IMR-90 (cell line): ENCODE data around the gene GPER1. TPM values are rescaled to one million over a fixed set of nuclear protein-coding genes. Genes with fewer than 3 reads are reported as not detected.

Experiments used
- ATAC-seq: fragments of 200-7000 bp; cut with Tn5 transposase; 2 replicates; pipeline ENCODE4 v1.9.1; 2020; ENCODE audit warnings: low read depth, mild to moderate bottlenecking, moderate library complexity
- BruUV-seq: library from RNA; stranded (reverse); fragments of 400-500 nt; replicated peaks from 2 replicates; lab custom pipeline; 2021; lab: Mats Ljungman, UMichigan
- CTCF ChIA-PET: fragments of 300-600 bp; formaldehyde crosslinking; extraction: SDS; loops from one replicate; lab custom pipeline; 2021; ENCODE audit warnings: antibody characterized with exemption; lab: Yijun Ruan, JAX
- POLR2A ChIA-PET: fragments of 300-600 bp; sonication (Branson Sonifier 250); formaldehyde crosslinking; loops from one replicate; lab custom pipeline; 2022; ENCODE audit warnings: antibody characterized with exemption; ENCODE audit not compliant: unreplicated experiment; lab: Charles Lee
- DNase-seq: peaks from one replicate; pipeline ENCODE4 v3.0.0; 2013
- H2AFZ ChIP-seq: replicated peaks from 2 replicates; pipeline ENCODE3; 2013; ENCODE audit warnings: low read length, mild to moderate bottlenecking; ENCODE audit not compliant: poor library complexity
- H2AK5ac ChIP-seq: 2 replicates; pipeline ENCODE4 v1.6.1; 2013; ENCODE audit warnings: low read depth, low read length, inconsistent platforms
- H2AK9ac ChIP-seq: replicated peaks from 2 replicates; pipeline ENCODE3; 2013; ENCODE audit warnings: mild to moderate bottlenecking, low read depth, low read length, moderate library complexity; ENCODE audit not compliant: poor library complexity
- H2BK120ac ChIP-seq: 2 replicates; pipeline ENCODE4 v1.6.1; 2013; ENCODE audit warnings: low read depth, low read length, inconsistent platforms
- H2BK15ac ChIP-seq: 3 replicates; pipeline ENCODE4 v1.6.1; 2013; ENCODE audit warnings: low read depth, low read length, inconsistent platforms
- H2BK20ac ChIP-seq: 2 replicates; pipeline ENCODE4 v1.6.1; 2013; ENCODE audit warnings: low read depth, mild to moderate bottlenecking, inconsistent platforms, low read length, moderate library complexity
- H2BK5ac ChIP-seq: 2 replicates; pipeline ENCODE4 v1.6.1; 2013; ENCODE audit warnings: mild to moderate bottlenecking, low read depth, low read length, inconsistent platforms; ENCODE audit not compliant: poor library complexity, severe bottlenecking
- H3K14ac ChIP-seq: replicated peaks from 2 replicates; pipeline ENCODE4 v1.6.1; 2013; ENCODE audit warnings: low read depth, low read length, inconsistent platforms
- H3K18ac ChIP-seq: 2 replicates; pipeline ENCODE4 v1.6.1; 2013; ENCODE audit warnings: low read depth, low read length, control low read depth
- H3K23ac ChIP-seq: 2 replicates; pipeline ENCODE4 v1.6.1; 2013; ENCODE audit warnings: low read depth, low read length, inconsistent platforms
- H3K27ac ChIP-seq: 2 replicates; pipeline ENCODE4 v1.5.1; 2013; ENCODE audit warnings: mild to moderate bottlenecking, control low read depth, low read length; ENCODE audit not compliant: insufficient read depth
- H3K27me3 ChIP-seq: 2 replicates; pipeline ENCODE4 v1.6.1; 2013; ENCODE audit warnings: low read length; ENCODE audit not compliant: control insufficient read depth, insufficient read depth
- H3K36me3 ChIP-seq: 2 replicates; pipeline ENCODE4 v1.6.1; 2013; ENCODE audit warnings: low read length, mixed read lengths; ENCODE audit not compliant: control insufficient read depth, insufficient read depth
- H3K4ac ChIP-seq: 2 replicates; pipeline ENCODE4 v1.6.1; 2013; ENCODE audit warnings: low read depth, low read length, inconsistent platforms
- H3K4me1 ChIP-seq: 2 replicates; pipeline ENCODE4 v1.6.1; 2013; ENCODE audit warnings: low read length, mixed read lengths; ENCODE audit not compliant: control insufficient read depth, insufficient read depth
- H3K4me2 ChIP-seq: 2 replicates; pipeline ENCODE4 v1.6.1; 2013; ENCODE audit warnings: low read depth, mild to moderate bottlenecking, control low read depth, low read length, moderate library complexity
- H3K4me3 ChIP-seq: 2 replicates; pipeline ENCODE4 v1.5.1; 2013; ENCODE audit warnings: low read depth, mild to moderate bottlenecking, control low read depth, low read length, moderate library complexity; ENCODE audit not compliant: insufficient read depth
- H3K56ac ChIP-seq: 2 replicates; pipeline ENCODE4 v1.6.1; 2013; ENCODE audit warnings: low read length, inconsistent platforms; ENCODE audit not compliant: insufficient read depth; ENCODE audit errors: extremely low read depth
- H3K79me1 ChIP-seq, 2 experiments: 2 replicates each; pipeline ENCODE4 v1.6.1; 2013; ENCODE audit warnings: low read length in 2 of 2, inconsistent platforms in 1 of 2, low read depth in 1 of 2
- H3K9ac ChIP-seq: 2 replicates; pipeline ENCODE4 v1.6.1; 2013; ENCODE audit warnings: low read depth, low read length, control low read depth
- H3K9me1 ChIP-seq: 2 replicates; pipeline ENCODE4 v1.6.1; 2013; ENCODE audit warnings: low read length, inconsistent platforms; ENCODE audit not compliant: insufficient read depth
- H3K9me3 ChIP-seq: 2 replicates; pipeline ENCODE4 v1.6.1; 2013; ENCODE audit warnings: low read length; ENCODE audit not compliant: control insufficient read depth, insufficient read depth
- H4K20me1 ChIP-seq: 2 replicates; pipeline ENCODE4 v1.6.1; 2013; ENCODE audit warnings: low read length, inconsistent platforms; ENCODE audit not compliant: insufficient read depth
- H4K5ac ChIP-seq: 2 replicates; pipeline ENCODE4 v1.6.1; 2013; ENCODE audit warnings: mild to moderate bottlenecking, low read depth, low read length, control low read depth
- H4K8ac ChIP-seq, 2 experiments: 2 replicates each; pipeline ENCODE4 v1.6.1; 2013; ENCODE audit warnings: low read depth in 2 of 2, low read length in 2 of 2, control low read depth in 1 of 2, inconsistent platforms in 1 of 2
- H4K91ac ChIP-seq: 2 replicates; pipeline ENCODE4 v1.6.1; 2013; ENCODE audit warnings: low read depth, low read length, inconsistent platforms; ENCODE audit not compliant: insufficient read depth
- CHD1 ChIP-seq: IDR thresholded peaks from 2 replicates; pipeline ENCODE4 v1.6.1; 2012; ENCODE audit warnings: low read depth, low read length, improper control_type of control experiment
- CTCF ChIP-seq: conservative IDR thresholded peaks from 2 replicates; pipeline ENCODE4 v1.5.1; 2012; ENCODE audit warnings: mild to moderate bottlenecking, low read depth, low read length, improper control_type of control experiment
- FOS ChIP-seq: fragments of 150-350 bp; IDR thresholded peaks from 2 replicates; pipeline ENCODE4 v1.6.1; 2016; ENCODE audit warnings: low read depth, low read length
- MAZ ChIP-seq: IDR thresholded peaks from 2 replicates; pipeline ENCODE4 v1.6.1; 2012; ENCODE audit warnings: low read depth, mild to moderate bottlenecking, low read length, improper control_type of control experiment, moderate library complexity, borderline replicate concordance
- NFE2L2 ChIP-seq: fragments of 150-350 bp; IDR thresholded peaks from 2 replicates; pipeline ENCODE4 v1.6.1; 2016; ENCODE audit warnings: low read depth, mild to moderate bottlenecking, low read length
- RAD21 ChIP-seq: IDR thresholded peaks from 2 replicates; pipeline ENCODE4 v1.6.1; 2012; ENCODE audit warnings: low read length, improper control_type of control experiment
- RCOR1 ChIP-seq: IDR thresholded peaks from 2 replicates; pipeline ENCODE4 v1.6.1; 2012; ENCODE audit warnings: mild to moderate bottlenecking, low read length, improper control_type of control experiment; ENCODE audit not compliant: insufficient replicate concordance
- SMC3 ChIP-seq: fragments of 150-350 bp; IDR thresholded peaks from 2 replicates; pipeline ENCODE4 v1.6.1; 2016; ENCODE audit warnings: low read depth, mild to moderate bottlenecking, antibody characterized with exemption, low read length, moderate library complexity
- WGBS, 2 experiments: methylation state at CpG; one replicate each; pipeline versions ENCODE4 v1.1.5 to v1.1.7; 2013; ENCODE audit warnings: missing lambda C conversion rate in 2 of 2; ENCODE audit not compliant: insufficient read length in 1 of 2; ENCODE audit errors: extremely low coverage in 2 of 2; 5-methylcytosine and 5-hydroxymethylcytosine counted together
- dilution Hi-C: fragments of 300-500 bp; cut with HindIII; formaldehyde crosslinking; loops from one replicate; pipeline ENCODE4 v1.14.3; 2018; ENCODE audit warnings: low sequenced_read_pairs; ENCODE audit not compliant: unreplicated experiment
- in situ Hi-C: fragments of 300-500 bp; cut with MboI; formaldehyde crosslinking; loops from 3 replicates; pipeline ENCODE4 v1.14.3; 2019; ENCODE audit warnings: low sequenced_read_pairs, inconsistent platforms, mixed read lengths
- intact Hi-C: fragments of 100-400 bp; cut with micrococcal nuclease; formaldehyde crosslinking; loops from 2 replicates; pipeline ENCODE4 v1.10.0; 2022
- polyA plus RNA-seq, 3 experiments: library from polyadenylated mRNA; depleted of rRNA; stranded (reverse); fragments of >200 nt; gene quantifications; 2 replicates each; pipeline ENCODE4 v1.2.3, GENCODE V29; 2012; ENCODE audit warnings: low replicate concordance in 1 of 3
- total RNA-seq: library from RNA; depleted of rRNA; stranded (reverse); fragments of >200 nt; gene quantifications from 2 replicates; pipeline ENCODE4 v1.2.3, GENCODE V29; 2012
- TF ChIP-seq, protein P1 (sequence below): fragments of 150-350 bp; IDR thresholded peaks from 2 replicates; pipeline ENCODE4 v1.6.1; 2016; ENCODE audit warnings: low read depth, mild to moderate bottlenecking, low read length, moderate library complexity, borderline replicate concordance

GPER1 gene
- total and polyA plus RNA-seq, 2 of the 4 experiments (the other 2 are of a cell fraction), result 2.0 to 5.8 TPM

GRCh38 chr7:1057416-1058291 is 30.3 kb upstream of the GPER1 start (continued):
- no peak for TF ChIP-seq CTCF

DNA sequence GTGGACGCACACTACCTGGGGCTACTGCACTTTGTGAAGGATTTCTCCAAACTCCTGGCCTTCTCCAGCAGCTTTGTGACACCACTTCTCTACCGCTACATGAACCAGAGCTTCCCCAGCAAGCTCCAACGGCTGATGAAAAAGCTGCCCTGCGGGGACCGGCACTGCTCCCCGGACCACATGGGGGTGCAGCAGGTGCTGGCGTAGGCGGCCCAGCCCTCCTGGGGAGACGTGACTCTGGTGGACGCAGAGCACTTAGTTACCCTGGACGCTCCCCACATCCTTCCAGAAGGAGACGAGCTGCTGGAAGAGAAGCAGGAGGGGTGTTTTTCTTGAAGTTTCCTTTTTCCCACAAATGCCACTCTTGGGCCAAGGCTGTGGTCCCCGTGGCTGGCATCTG is 29.6 kb upstream of the GPER1 start:
- Histone ChIP-seq H2BK20ac (no peak overlapping the region), H3K4ac (no peak overlapping the region), H3K4me3 (no peak overlapping the region), H3K14ac (no peak overlapping the region), H2AK9ac (peak overlapping the region; percentile 50), H3K9me1 (peaks cover 4% of the 10 kb centered on the region; the same call in 1 of the 2 replicates), H2AFZ (no peak overlapping the region), H3K27me3 (no peaks in the 10 kb centered on the region; the same call in 1 of the 2 replicates), H3K4me1 (peaks cover 8% of the 10 kb centered on the region; the same call in 1 of the 2 replicates), H3K9ac (no peak overlapping the region), H3K27ac (no peak overlapping the region), H3K23ac (no peak overlapping the region), H2AK5ac (no peak overlapping the region), H4K5ac (no peak overlapping the region), H4K8ac (no peak overlapping the region), H3K4me2 (no peak overlapping the region), H4K91ac (no peak overlapping the region), H2BK120ac (no peak overlapping the region), H2BK5ac (no peak overlapping the region), H3K18ac (no peak overlapping the region), H2BK15ac (no peak overlapping the region), H3K36me3 (peaks cover 3% of the 10 kb centered on the region; the same call in 1 of the 2 replicates), H3K9me3 (no peaks in the 10 kb centered on the region), H4K20me1 (peaks cover 50% of the 10 kb centered on the region), H3K79me1 (peaks cover 0 to 12% of the 10 kb centered on the region in 2 experiments; a peak in 1 of 4 replicates), H3K56ac (no peak overlapping the region)
- no TSS peak for BruUV-seq
- in situ Hi-C loops, result no loop called here
- ATAC-seq (no peak), DNase-seq (no peak)
- CTCF ChIA-PET, result interaction anchor here (0.8 to 2.6 kb wide), 3 partner anchors 23 to 83 kb away, joined by 3 to 25 read pairs (median 4); partner anchors contain the start of gene COX19
- intact Hi-C loops, result no loop called here
- dilution Hi-C loops, result no loop called here
- POLR2A ChIA-PET, result interaction anchor here (1.5 kb wide), 1 partner anchor 83 kb away, joined by 3 read pairs; the partner anchor contains the start of gene COX19
- WGBS, 2 experiments, result no CpG with 5 or more reads among the region's 13 CpGs
- TF ChIP-seq CHD1 (no peak), NFE2L2 (no peak), RCOR1 (no peak), SMC3 (no peak), RAD21 (no peak), FOS (no peak), CTCF (no peak), MAZ (no peak)
- TF ChIP-seq, protein P1, sequence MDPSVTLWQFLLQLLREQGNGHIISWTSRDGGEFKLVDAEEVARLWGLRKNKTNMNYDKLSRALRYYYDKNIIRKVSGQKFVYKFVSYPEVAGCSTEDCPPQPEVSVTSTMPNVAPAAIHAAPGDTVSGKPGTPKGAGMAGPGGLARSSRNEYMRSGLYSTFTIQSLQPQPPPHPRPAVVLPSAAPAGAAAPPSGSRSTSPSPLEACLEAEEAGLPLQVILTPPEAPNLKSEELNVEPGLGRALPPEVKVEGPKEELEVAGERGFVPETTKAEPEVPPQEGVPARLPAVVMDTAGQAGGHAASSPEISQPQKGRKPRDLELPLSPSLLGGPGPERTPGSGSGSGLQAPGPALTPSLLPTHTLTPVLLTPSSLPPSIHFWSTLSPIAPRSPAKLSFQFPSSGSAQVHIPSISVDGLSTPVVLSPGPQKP, result no peak
